CD4-positive, alpha-beta T cell treated with Interleukin-2 at 100 ng/mL for 4 hours (primary cell): Measurements from ENCODE around the gene PC.

ENCODE experiments used
- DNase-seq: peaks from one replicate; pipeline ENCODE4 v3.0.0-alpha.2; 2020; ENCODE audit warnings: low spot score

Gene PC

GRCh38 chr11:66956689-66957290 lies 1.4 kb downstream of the PC start:
- no peak for DNase-seq

DNA sequence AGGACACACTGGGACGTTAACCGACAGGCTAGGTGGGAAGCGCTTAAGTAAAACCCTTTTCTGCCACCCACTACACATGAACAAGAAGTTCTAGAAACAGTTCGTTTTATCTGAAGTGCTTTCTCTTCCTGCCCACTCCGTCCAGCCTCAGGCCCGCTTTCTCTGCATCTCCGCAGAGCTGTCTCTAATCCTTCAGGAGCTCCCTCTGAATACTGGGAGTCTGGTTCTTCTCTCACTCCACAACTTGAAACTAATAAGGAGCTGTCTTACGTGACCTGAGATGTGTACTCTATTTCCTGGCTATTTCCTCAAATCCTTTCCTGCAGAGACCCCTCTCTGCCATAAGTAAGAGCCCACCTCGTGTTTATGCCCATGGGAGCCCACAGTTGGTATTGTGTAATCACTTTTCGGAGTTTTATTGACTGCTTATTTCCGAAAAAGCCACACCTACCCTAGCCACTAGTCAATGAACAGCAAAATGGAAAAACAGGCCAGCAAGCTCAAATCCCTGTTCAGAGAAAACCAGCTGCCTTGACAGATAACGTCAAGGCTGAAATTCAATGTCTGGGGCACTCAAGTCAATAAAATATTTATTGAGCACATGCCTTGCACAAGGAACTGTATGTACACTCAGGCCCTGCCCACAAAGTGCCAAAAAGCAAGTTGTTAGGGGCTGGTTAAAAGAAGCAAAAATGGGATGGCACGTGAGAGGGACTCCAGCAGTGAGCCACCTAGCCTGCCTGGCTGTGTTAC lies 4.9 kb downstream of the PC start:
- DNase-seq: no peak

GRCh38 chr11:66951927-66952337 lies 6.3 kb downstream of the PC start:
- DNase-seq: no peak

- DNase-seq: no peak
These were observed 7.0 kb downstream of the PC start for GRCh38 chr11:66951135-66951534.

DNA sequence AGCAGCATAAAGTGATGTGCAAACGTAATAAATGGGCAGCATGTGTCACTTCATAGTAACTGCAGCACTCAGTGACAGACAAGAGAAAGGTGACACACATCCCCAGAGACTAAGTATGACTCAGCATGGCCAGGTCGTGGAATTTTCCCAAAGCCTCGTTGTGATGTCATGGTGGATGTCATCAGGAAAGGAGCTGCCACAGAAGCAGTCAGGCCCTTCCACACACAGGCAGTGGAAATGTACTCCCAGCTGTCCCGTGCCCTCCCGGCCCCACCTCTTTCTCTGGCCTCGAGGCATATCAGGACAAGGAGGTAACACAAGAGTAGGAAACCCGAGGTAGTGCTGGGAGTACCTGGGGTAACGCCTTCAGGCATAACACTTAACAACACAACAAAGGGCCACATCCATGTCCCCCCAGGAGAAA lies 8.1 kb downstream of the PC start:
- DNase-seq: no peak

GRCh38 chr11:66938582-66939135 lies 19.5 kb downstream of the PC start:
- no peak for DNase-seq

- DNase-seq: no peak
These were observed 20.9 kb downstream of the PC start for GRCh38 chr11:66937193-66937733.

DNA sequence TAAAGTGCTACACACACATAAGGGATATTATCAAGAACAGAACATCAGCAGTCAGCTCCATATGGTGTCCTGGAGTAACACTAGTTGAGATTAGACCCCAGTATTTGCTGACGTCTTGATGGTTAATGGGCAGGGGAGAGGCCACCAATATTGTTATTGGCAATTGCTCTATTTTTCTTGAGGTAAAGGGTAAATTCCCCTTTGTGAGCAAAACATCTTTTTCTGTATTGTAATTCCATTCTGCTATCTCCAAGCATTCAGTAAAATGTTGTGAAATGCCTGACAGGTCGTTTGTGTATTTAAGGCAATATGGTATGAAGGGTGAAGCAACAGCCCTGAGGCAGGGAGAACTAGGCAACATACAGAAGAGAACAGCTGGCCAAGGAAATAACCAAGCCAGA lies 21.9 kb downstream of the PC start:
- DNase-seq: no peak

GRCh38 chr11:66934950-66935779 lies 23.0 kb downstream of the PC start:
- no peak for DNase-seq

DNA sequence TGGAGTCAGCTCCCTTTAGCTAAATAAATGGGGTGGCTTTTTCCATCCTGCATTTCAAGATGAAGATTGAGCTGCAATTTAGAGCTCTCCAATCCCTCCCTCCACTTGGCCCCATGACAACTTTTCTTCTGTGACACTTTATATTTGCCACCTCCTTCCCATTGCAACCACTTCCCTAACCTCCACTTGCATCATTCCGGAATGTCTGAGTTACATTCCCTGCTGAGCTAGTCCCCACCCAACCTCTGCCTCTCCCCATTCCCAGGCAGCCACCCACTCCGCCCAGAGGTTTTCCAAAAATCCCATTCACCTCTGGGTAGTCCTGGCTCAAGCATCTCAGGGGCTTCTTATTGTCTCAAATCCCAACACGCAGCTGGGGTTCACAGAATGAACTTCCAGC lies 24.7 kb downstream of the PC start:
- DNase-seq: no peak

DNA sequence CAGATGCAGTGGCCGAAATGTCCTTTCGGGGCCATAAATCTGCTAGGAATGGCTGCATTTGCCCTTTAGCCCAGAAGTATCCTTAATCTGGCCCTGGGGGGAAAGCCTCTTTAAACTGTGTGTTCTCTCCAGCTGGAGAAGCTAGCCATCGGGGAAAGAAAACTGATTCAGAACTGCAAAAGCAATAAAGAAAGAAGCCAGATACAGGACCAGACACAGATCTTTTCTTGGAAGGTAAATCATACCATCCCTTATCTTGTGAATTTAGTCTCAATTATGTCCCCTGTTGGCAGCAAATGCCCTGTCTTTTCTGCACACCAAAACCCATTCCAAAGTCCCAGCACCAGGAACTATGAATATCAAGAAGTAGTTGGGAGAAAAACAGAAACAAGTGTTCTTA lies 25.6 kb downstream of the PC start:
- no peak for DNase-seq

GRCh38 chr11:66929753-66930152 lies 28.4 kb downstream of the PC start:
- DNase-seq: no peak

DNA sequence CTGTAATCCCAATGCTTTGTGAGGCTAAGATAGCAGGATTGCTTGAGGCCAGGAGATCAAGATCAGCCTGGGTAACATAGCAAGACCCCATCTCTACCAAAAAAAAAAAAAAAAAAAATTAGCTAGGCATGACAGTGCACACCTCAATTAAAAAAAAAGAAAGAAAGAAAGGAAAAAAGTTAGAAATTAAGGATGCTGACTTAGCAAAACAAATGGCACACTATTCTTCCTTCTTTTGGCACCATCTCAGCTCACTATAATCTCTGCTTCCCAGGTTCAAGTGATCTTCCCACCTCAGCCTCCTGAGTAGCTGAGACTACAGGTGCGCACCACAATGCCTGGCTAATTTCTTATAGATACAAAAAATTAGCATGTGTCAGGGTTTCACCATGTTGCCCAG lies 33.9 kb downstream of the PC start:
- no peak for DNase-seq

DNA sequence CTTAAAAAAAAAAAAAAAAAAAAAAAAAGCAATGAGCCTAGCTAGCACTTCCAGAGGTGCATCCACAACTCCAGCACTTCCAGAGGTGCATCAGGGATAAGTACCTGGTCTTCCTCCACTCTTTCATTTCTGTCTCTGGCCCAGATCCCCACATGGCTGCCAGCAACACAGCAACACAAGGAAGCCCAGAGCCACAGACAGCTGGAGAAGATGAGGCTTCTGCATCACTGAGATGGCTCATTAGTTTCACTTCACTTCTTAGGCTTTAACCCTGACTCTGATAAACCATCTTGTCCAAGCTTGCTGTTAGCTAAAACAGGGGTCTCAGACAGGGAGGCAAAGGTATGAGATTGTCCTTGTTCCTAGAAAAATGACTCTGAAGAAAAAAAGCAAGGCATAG lies 35.6 kb downstream of the PC start:
- no peak for DNase-seq

- DNase-seq: no peak
These were observed 37.0 kb downstream of the PC start for GRCh38 chr11:66920978-66921784.

DNA sequence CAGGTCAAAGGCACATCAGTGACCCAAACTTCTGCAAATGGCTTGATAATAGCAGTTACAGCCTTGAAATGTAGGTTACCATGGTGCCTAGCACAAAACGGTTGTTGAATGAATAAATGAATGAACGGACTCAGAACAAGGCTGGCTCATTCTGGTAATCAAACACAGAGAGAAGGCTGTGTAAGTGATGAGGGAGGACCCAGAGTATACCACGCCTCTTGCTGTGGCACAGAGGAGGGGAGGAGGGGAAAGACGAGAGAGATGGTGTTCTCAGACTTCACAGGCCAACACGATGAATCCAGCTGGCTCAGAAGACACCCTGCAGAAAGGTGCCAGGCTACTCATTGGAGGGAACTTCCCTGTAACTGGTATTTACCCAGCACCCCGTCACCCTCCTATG lies 38.3 kb downstream of the PC start:
- no peak for DNase-seq

GRCh38 chr11:66918741-66919140 lies 39.4 kb downstream of the PC start:
- DNase-seq: no peak

- DNase-seq: no peak
These were observed 42.3 kb downstream of the PC start for GRCh38 chr11:66915866-66916265.

DNA sequence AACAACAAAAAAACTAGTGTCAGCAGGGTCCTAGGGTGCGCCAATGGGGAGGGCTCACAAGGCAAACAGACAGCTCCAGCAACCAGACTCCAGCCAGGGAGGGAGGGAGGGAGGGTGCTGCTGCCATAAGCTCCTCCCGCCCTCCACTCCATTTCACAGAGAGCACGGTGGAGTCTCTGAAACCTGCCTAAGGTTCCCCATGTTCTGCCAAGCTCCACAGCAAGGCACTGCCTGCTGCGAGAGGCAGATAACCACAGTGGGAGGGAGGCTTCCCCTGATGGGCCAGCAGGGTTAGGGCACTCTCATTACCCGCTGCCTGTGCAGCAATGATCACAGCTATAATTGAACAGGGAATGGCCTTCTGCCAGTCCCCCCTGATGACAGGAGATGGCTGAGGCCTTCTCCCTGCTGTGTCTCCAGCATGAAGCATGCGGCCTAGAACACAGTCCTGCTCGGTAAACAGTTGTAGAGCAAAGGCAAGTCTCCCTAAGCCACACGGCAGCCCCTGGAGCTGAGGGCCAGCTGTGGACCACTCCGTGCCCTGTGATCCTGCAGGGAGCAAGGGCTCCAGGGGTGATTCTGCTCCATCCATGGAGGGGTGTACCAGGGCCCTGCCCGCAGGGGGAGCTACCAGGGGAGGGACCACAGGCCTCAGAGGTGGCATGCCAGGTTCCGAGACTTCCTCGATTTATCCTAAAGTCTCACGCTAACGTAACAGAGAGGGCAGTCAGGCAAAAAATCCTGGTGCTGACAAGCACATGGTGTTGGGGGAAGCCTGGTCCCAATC lies 42.9 kb downstream of the PC start:
- no peak for DNase-seq

DNA sequence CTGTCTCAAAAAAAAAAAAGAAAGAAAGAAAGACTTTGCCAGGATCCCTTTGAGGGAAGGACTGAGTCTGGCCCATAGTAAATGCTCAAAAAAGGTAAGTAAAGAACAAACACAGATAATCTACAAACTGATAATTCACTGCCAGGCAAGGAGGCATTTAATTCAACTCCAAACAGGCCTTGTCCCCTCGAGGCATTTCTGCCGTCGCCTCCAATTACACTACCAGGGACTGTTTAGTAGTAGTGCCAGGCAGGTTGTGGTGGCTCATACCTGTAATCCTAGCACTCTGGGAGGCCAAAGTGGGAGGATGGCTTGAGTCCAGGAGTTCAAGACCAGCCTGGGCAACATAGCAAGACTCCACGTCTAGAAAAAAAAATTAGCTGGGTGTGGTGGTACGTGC lies 43.7 kb downstream of the PC start:
- no peak for DNase-seq

- no peak for DNase-seq
These were observed 45.3 kb downstream of the PC start for GRCh38 chr11:66912911-66913310.
